Endometrial microvascular endothelial cells (primary cell): ENCODE measurements around the gene MRTFA. TPM values are rescaled to one million over a fixed set of nuclear protein-coding genes. Genes with fewer than 3 reads are reported as not detected.
"Not testable (repeated sequence)": the region's sequence is repeated elsewhere in the genome, so short reads cannot be mapped to it uniquely, and the experiment has no call there.

Experiments used
- in situ Hi-C: cut with HindIII; loops from 2 replicates; pipeline ENCODE4 v1.10.0; 2017; ENCODE audit warnings: low sequenced_read_pairs, low pct_unique_long_range_greater_than_20kb; ENCODE audit errors: inconsistent ontology term
- total RNA-seq: library from RNA; depleted of rRNA; stranded (reverse); fragments of >200 nt; gene quantifications from one replicate; pipeline ENCODE4 v1.2.3, GENCODE V29; 2015; ENCODE audit errors: inconsistent ontology term

MRTFA gene
- total RNA-seq, 1 donor from 2014 or later, result 14.3 TPM

GRCh38 chr22:40404251-40405177 is 232.0 kb downstream of the MRTFA start:
- in situ Hi-C loops, result no loop called here

- in situ Hi-C loops, result no loop called here
Measured at GRCh38 chr22:40403651-40404050, 232.9 kb downstream of the MRTFA start.

GRCh38 chr22:40403141-40403540 is 233.4 kb downstream of the MRTFA start:
- in situ Hi-C loops, result no loop called here

- in situ Hi-C loops, result no loop called here
Measured at GRCh38 chr22:40401981-40402406, 234.5 kb downstream of the MRTFA start.

- in situ Hi-C loops, result no loop called here
Measured at GRCh38 chr22:40401532-40401931, 235.0 kb downstream of the MRTFA start.

GRCh38 chr22:40400159-40400558 is 236.4 kb downstream of the MRTFA start:
- in situ Hi-C loops, result no loop called here

GRCh38 chr22:40399621-40400020 is 236.9 kb downstream of the MRTFA start:
- in situ Hi-C loops, result no loop called here

GRCh38 chr22:40397396-40397795 is 239.1 kb downstream of the MRTFA start:
- in situ Hi-C loops, result no loop called here

GRCh38 chr22:40396882-40397281 is 239.6 kb downstream of the MRTFA start:
- in situ Hi-C loops, result no loop called here

GRCh38 chr22:40395607-40396006 is 240.9 kb downstream of the MRTFA start:
- in situ Hi-C loops, result no loop called here

GRCh38 chr22:40394607-40395006 is 241.9 kb downstream of the MRTFA start:
- in situ Hi-C loops, result no loop called here

GRCh38 chr22:40392618-40393017 is 243.9 kb downstream of the MRTFA start:
- in situ Hi-C loops, result no loop called here

GRCh38 chr22:40391417-40391816 is 245.1 kb downstream of the MRTFA start:
- in situ Hi-C loops, result no loop called here

GRCh38 chr22:40388231-40388630 is 248.3 kb downstream of the MRTFA start:
- in situ Hi-C loops, result no loop called here

- in situ Hi-C loops, result no loop called here
Measured at GRCh38 chr22:40387746-40388145, 248.8 kb downstream of the MRTFA start.

GRCh38 chr22:40385036-40385782 is 251.3 kb downstream of the MRTFA start:
- in situ Hi-C loops, result no loop called here

GRCh38 chr22:40383905-40384304 is 252.6 kb downstream of the MRTFA start:
- in situ Hi-C loops, result no loop called here

- in situ Hi-C loops, result no loop called here
Measured at GRCh38 chr22:40381461-40381860, 255.1 kb downstream of the MRTFA start.

- in situ Hi-C loops, result not testable (repeated sequence)
Measured at GRCh38 chr22:40378448-40378847, 258.1 kb downstream of the MRTFA start.

GRCh38 chr22:40377931-40378330 is 258.6 kb downstream of the MRTFA start:
- in situ Hi-C loops, result no loop called here
